ENCODE results near the gene CRACDL.

GRCh38 chr2:98859323-98859722 lies 76.7 kb downstream of the CRACDL start:
- TF ChIP-seq CTCF (IDR thresholded peaks at IDR 0.05) (no peak), POLR2A (IDR thresholded peaks at IDR 0.05) (no peak)
